ENCODE measurements around the gene IL16. TPM values are rescaled to one million over a fixed set of nuclear protein-coding genes. Genes with fewer than 3 reads are reported as not detected.

The IL16 gene
- total and polyA plus RNA-seq, 10 donors, result 93.9 to 159 (median 128) TPM

DNA sequence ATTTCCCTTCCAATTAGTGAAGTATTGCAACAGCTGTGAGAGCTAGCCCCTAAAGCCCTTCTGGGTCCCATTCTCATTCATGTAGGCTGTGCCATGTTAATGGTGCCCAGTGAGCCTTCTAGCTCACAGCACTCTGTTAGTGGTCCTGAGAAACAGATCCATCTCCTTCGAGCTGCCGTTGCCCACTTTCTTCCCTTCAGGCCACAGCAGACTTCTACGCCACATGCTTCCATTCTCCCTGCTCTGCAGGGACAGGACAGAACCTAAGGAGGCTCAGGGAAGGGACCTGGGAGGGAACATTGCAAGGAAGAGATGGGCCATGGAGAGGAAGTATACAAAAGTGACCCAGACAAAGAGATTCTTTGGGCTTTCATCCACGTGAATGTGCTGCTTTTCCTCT is 139.0 kb downstream of the IL16 start:
- intact Hi-C loops (cut with DNase I; ENCODE audit: low total_unique reads), result loop anchor here (5.0 kb wide), 1 partner anchor 58 kb away; no protein-coding TSS in a partner anchor
- TF ChIP-seq, protein P1, sequence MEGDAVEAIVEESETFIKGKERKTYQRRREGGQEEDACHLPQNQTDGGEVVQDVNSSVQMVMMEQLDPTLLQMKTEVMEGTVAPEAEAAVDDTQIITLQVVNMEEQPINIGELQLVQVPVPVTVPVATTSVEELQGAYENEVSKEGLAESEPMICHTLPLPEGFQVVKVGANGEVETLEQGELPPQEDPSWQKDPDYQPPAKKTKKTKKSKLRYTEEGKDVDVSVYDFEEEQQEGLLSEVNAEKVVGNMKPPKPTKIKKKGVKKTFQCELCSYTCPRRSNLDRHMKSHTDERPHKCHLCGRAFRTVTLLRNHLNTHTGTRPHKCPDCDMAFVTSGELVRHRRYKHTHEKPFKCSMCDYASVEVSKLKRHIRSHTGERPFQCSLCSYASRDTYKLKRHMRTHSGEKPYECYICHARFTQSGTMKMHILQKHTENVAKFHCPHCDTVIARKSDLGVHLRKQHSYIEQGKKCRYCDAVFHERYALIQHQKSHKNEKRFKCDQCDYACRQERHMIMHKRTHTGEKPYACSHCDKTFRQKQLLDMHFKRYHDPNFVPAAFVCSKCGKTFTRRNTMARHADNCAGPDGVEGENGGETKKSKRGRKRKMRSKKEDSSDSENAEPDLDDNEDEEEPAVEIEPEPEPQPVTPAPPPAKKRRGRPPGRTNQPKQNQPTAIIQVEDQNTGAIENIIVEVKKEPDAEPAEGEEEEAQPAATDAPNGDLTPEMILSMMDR (IDR thresholded peaks at IDR 0.05 in 8 of 11, conservative IDR thresholded peaks at IDR 0.05 in 3 of 11), result no peak
- TF ChIP-seq POLR2AphosphoS5 (IDR thresholded peaks at IDR 0.05), result no peak
- no peak for TF ChIP-seq POLR2A (IDR thresholded peaks at IDR 0.05)
- no peaks in the 10 kb centered on the region for H3K9me3 ChIP-seq
- peaks cover 0 to 21% (median 0%) of the 10 kb centered on the region in 6 donors for H3K4me1 ChIP-seq
- no peak overlapping the region for H3K4me3 ChIP-seq
- 85 to 98% (median 91%) methylated on average over 4 of the region's 4 CpGs for WGBS, 5 donors
- H3K36me3 ChIP-seq, result peaks cover 0 to 10% (median 0%) of the 10 kb centered on the region in 6 donors
- no peak overlapping the region for H3K27ac ChIP-seq
- no peak for DNase-seq
- H3K27me3 ChIP-seq (replicated peaks in 1 of 7), result no peaks in the 10 kb centered on the region

DNA sequence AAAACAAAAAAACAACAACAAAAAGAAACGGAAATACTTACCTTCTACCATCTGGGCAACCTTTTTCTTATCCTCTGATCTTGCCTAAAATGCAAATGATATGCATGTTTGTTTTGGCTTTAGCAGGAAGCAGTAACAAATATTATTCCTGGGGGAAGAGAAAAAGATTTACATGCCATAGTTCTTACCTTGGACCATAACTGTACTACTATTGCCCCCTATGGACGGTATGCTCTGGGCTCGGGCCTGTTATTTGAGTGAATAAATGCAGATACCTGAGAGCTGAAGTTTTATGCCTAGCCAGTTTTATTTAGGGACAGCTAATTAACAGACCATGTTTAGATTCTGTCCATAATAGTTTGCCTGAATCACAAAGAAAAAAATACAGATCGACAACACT is 139.9 kb downstream of the IL16 start:
- no peak overlapping the region for H3K4me3 ChIP-seq
- no peak for TF ChIP-seq POLR2AphosphoS5 (IDR thresholded peaks at IDR 0.05)
- TF ChIP-seq POLR2A (IDR thresholded peaks at IDR 0.05), result no peak
- TF ChIP-seq, protein P1 (IDR thresholded peaks at IDR 0.05 in 8 of 11, conservative IDR thresholded peaks at IDR 0.05 in 3 of 11), result peak; percentile 14 to 65 (median 52)
- no peak for DNase-seq
- peaks cover 0 to 10% (median 0%) of the 10 kb centered on the region in 6 donors for H3K36me3 ChIP-seq
- intact Hi-C loops (cut with DNase I; ENCODE audit: low total_unique reads), result loop anchor here (5.0 kb wide), 1 partner anchor 59 kb away; no protein-coding TSS in a partner anchor
- H3K9me3 ChIP-seq, result no peaks in the 10 kb centered on the region
- H3K27ac ChIP-seq, result no peak overlapping the region
- H3K4me1 ChIP-seq, result peaks cover 0 to 11% (median 0%) of the 10 kb centered on the region in 6 donors
- WGBS, 5 donors, result 71 to 91% (median 81%) methylated on average over 4 of the region's 4 CpGs
- H3K27me3 ChIP-seq (replicated peaks in 1 of 7), result no peaks in the 10 kb centered on the region

DNA sequence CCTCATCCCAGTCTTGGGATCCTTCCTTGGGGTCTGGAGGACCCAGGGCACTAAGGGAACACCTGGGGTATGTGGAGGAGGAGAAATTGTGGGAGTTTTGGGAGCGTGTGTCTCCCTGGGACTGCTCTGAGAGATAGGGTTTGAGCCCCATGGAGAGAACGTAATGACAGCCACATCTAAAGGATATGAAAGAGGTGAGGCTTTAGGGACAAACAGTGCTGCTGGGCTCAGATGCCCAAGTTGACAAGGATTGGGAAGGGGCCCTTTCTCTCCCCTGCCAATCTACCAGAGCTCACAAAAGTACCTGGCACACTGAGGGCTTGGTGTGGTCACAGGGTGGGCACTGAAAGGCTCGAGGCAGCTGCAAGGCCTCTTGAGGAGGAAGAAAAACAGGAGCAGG is 140.6 kb downstream of the IL16 start:
- Histone ChIP-seq H3K36me3 (peaks cover 0 to 10% (median 0%) of the 10 kb centered on the region in 6 donors), H3K27ac (no peak overlapping the region), H3K9me3 (no peaks in the 10 kb centered on the region), H3K4me1 (peaks cover 0 to 8% (median 0%) of the 10 kb centered on the region in 6 donors), H3K4me3 (no peak overlapping the region), H3K27me3 (replicated peaks in 1 of 7) (no peaks in the 10 kb centered on the region)
- intact Hi-C loops (cut with DNase I; ENCODE audit: low total_unique reads), result loop anchor here (5.0 kb wide), 1 partner anchor 60 kb away; no protein-coding TSS in a partner anchor
- no peak for DNase-seq
- no peak for TF ChIP-seq POLR2A (IDR thresholded peaks at IDR 0.05)
- TF ChIP-seq, protein P1 (IDR thresholded peaks at IDR 0.05 in 8 of 11, conservative IDR thresholded peaks at IDR 0.05 in 3 of 11), result no peak
- 71 to 89% (median 83%) methylated on average over 3 of the region's 3 CpGs for WGBS, 5 donors

DNA sequence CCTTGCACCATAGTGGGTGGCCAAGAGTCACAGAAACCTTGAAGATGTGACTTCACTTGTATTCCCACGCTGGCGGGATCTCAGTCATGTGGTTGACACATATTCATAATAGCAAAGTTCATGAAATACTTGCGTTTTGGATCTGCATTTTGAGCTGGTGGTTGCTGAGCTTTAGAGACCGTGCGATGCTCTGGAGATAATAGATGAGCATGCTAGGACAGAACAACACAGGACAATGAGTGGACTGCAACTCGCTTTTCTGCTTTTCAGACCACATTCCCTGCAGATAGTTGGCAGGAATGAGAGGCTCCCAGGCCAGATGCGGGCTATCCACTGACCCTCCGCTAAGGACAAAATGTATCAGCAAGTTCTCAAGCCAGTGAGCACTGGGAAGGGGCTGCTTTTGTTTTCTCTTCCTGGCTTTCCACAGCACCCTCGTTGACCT is 141.1 kb downstream of the IL16 start:
- 61 to 88% (median 82%) methylated on average over 9 of the region's 9 CpGs for WGBS, 5 donors
- H3K27ac ChIP-seq, result no peak overlapping the region
- H3K4me1 ChIP-seq, result peaks cover 0 to 8% (median 0%) of the 10 kb centered on the region in 6 donors
- intact Hi-C loops (cut with DNase I; ENCODE audit: low total_unique reads), result loop anchor here (5.0 kb wide), 1 partner anchor 60 kb away; no protein-coding TSS in a partner anchor
- H3K27me3 ChIP-seq (replicated peaks in 1 of 7), result no peaks in the 10 kb centered on the region
- H3K4me3 ChIP-seq, result no peak overlapping the region
- TF ChIP-seq POLR2AphosphoS5 (IDR thresholded peaks at IDR 0.05), result no peak
- TF ChIP-seq POLR2A (IDR thresholded peaks at IDR 0.05), result no peak
- TF ChIP-seq, protein P1 (IDR thresholded peaks at IDR 0.05 in 8 of 11, conservative IDR thresholded peaks at IDR 0.05 in 3 of 11), result no peak
- no peak for DNase-seq
- no peaks in the 10 kb centered on the region for H3K9me3 ChIP-seq
- H3K36me3 ChIP-seq, result peaks cover 0 to 5% (median 0%) of the 10 kb centered on the region in 6 donors
